ENCODE data around the gene TMEM201.

DNA sequence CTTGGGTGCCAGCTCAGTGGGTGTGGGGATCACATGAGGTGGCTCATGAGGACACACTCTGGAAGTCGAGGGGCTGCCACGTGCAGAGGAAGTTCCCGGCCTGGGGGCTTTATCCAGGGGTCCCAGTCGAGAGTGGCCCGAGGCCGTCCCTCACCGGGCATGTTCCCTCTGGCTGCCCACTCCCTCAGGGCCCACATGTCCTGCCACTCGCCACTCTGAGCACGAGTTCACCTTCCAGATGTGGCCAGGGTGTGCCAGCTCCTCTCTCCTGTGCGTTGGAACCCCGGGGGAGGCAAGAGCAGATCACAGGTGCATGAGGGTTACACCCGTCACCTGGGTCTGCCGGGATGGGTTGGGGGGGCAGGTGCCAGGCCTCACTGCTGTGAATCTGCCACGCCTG lies 14.6 kb downstream of the TMEM201 start:
- TF ChIP-seq GABPA (IDR thresholded peaks at IDR 0.05 in 1 of 2, conservative IDR thresholded peaks at IDR 0.05 in 1 of 2) (no peak), TAF1 (conservative IDR thresholded peaks at IDR 0.05) (no peak), JUND (IDR thresholded peaks at IDR 0.05) (no peak)
